B cell (primary cell): ENCODE results near the gene CATSPERD. TPM values are rescaled to one million over a fixed set of nuclear protein-coding genes. Genes with fewer than 3 reads are reported as not detected.

ENCODE experiments used
- ATAC-seq: fragments of 200-7000 bp; cut with Tn5 transposase; one replicate; pipeline ENCODE4 v1.10.0; 2021; ENCODE audit warnings: low read depth, mild to moderate bottlenecking, moderate number of reproducible peaks, moderate library complexity
- CTCF ChIA-PET: fragments of 350-600 bp; sonication (Branson Sonifier 250); formaldehyde crosslinking; loops from one replicate; lab custom pipeline; 2021; ENCODE audit warnings: antibody characterized with exemption, inconsistent platforms; lab: Charles Lee
- POLR2A ChIA-PET: fragments of 350-600 bp; sonication (Branson Sonifier 250); formaldehyde crosslinking; loops from one replicate; lab custom pipeline; 2021; ENCODE audit warnings: antibody characterized with exemption; lab: Charles Lee
- DNase-seq: peaks from one replicate; pipeline ENCODE4 v3.0.0; 2013
- H2AFZ ChIP-seq: 2 replicates; pipeline ENCODE4 v1.6.1; 2012; ENCODE audit warnings: mild to moderate bottlenecking, low read depth, low read length; ENCODE audit not compliant: insufficient read depth, poor library complexity, severe bottlenecking
- H3K27ac ChIP-seq, 2 donors: 1 replicate in 1 of 2; 2 replicates in 1 of 2; pipeline ENCODE4 v1.5.1; 2012 to 2013; ENCODE audit warnings: low read length in 2 of 2, mild to moderate bottlenecking in 2 of 2, moderate library complexity in 1 of 2
- H3K27me3 ChIP-seq, 4 experiments: fragments of 200-600 bp in 1 of 4; sonication (generic) in 1 of 4; replicated peaks in 1 of 4; 1 replicate in 2 of 4; 2 replicates in 2 of 4; pipeline versions ENCODE4 v1.6.1 to v1.7.0; 2013 to 2016; ENCODE audit warnings: low read length in 3 of 4, mild to moderate bottlenecking in 2 of 4, mixed read lengths in 1 of 4, moderate library complexity in 1 of 4; ENCODE audit not compliant: insufficient read depth in 4 of 4, control insufficient read depth in 3 of 4; ENCODE audit errors: control extremely low read depth in 1 of 4
- H3K36me3 ChIP-seq, 2 experiments: replicated peaks in 1 of 2; 1 replicate in 1 of 2; 2 replicates in 1 of 2; pipeline versions ENCODE4 v1.6.1 to v1.7.1; 2013; ENCODE audit warnings: low read length in 1 of 2; ENCODE audit not compliant: insufficient read depth in 2 of 2, control insufficient read depth in 1 of 2; ENCODE audit errors: control extremely low read depth in 1 of 2, extremely low read depth in 1 of 2
- H3K4me1 ChIP-seq, 2 donors: fragments of 200-600 bp in 1 of 2; sonication (generic) in 1 of 2; 1 replicate in 1 of 2; 2 replicates in 1 of 2; pipeline versions ENCODE4 v1.5.1 to v1.6.1; 2013 to 2017; ENCODE audit warnings: low read length in 2 of 2; ENCODE audit not compliant: control insufficient read depth in 2 of 2, insufficient read depth in 2 of 2
- H3K4me2 ChIP-seq: replicated peaks from 2 replicates; pipeline ENCODE3; 2012; ENCODE audit warnings: mild to moderate bottlenecking, low read depth, low read length; ENCODE audit not compliant: poor library complexity, severe bottlenecking
- H3K4me3 ChIP-seq, 5 experiments: fragments of 200-600 bp in 1 of 5; sonication (generic) in 1 of 5; 1 replicate in 3 of 5; 2 replicates in 2 of 5; pipeline versions ENCODE4 v1.5.1 to v1.7.0; 2011 to 2016; ENCODE audit warnings: low read length in 4 of 5, mild to moderate bottlenecking in 4 of 5, low read depth in 2 of 5, control low read depth in 1 of 5, moderate library complexity in 1 of 5; ENCODE audit not compliant: insufficient read depth in 1 of 5; ENCODE audit errors: control extremely low read depth in 1 of 5, extremely low read depth in 1 of 5
- H3K79me2 ChIP-seq: fragments of 200-600 bp; sonication (generic); one replicate; pipeline ENCODE4 v1.6.0; 2016; ENCODE audit warnings: low read length; ENCODE audit not compliant: control insufficient read depth, insufficient read depth
- H3K9ac ChIP-seq: fragments of 200-600 bp; sonication (generic); 2 replicates; pipeline ENCODE4 v1.6.1; 2017; ENCODE audit warnings: mild to moderate bottlenecking, low read length, moderate library complexity
- H3K9me3 ChIP-seq, 3 donors: one replicate each; pipeline versions ENCODE4 v1.6.1 to v1.7.1; 2013; ENCODE audit warnings: low read length in 2 of 3; ENCODE audit not compliant: control insufficient read depth in 2 of 3, insufficient read depth in 1 of 3; ENCODE audit errors: control extremely low read depth in 1 of 3
- H4K20me1 ChIP-seq: 2 replicates; pipeline ENCODE4 v1.6.0; 2012; ENCODE audit warnings: mild to moderate bottlenecking, low read length; ENCODE audit not compliant: insufficient read depth, control insufficient read depth, poor library complexity, severe bottlenecking
- H3K27ac Mint-ChIP-seq: one replicate; pipeline ENCODE4 v1.8.0; 2021; ENCODE audit warnings: mixed read lengths
- H3K27me3 Mint-ChIP-seq: one replicate; pipeline ENCODE4 v1.8.0; 2021; ENCODE audit warnings: mixed read lengths
- H3K4me1 Mint-ChIP-seq: one replicate; pipeline ENCODE4 v1.8.0; 2021; ENCODE audit warnings: mixed read lengths
- H3K4me3 Mint-ChIP-seq: one replicate; pipeline ENCODE4 v1.8.0; 2021; ENCODE audit warnings: mixed read lengths
- H3K9me3 Mint-ChIP-seq: one replicate; pipeline ENCODE4 v1.8.0; 2022; ENCODE audit warnings: mixed read lengths; ENCODE audit not compliant: insufficient read depth
- EZH2 ChIP-seq: IDR thresholded peaks from 2 replicates; pipeline ENCODE4 v1.6.1; 2012; ENCODE audit warnings: borderline replicate concordance, low read depth, mild to moderate bottlenecking, moderate library complexity, low read length; ENCODE audit not compliant: insufficient read depth, poor library complexity, severe bottlenecking
- WGBS: methylation state at CpG from one replicate; pipeline ENCODE4 v1.1.5; 2013; ENCODE audit warnings: missing lambda C conversion rate; ENCODE audit not compliant: insufficient coverage; 5-methylcytosine and 5-hydroxymethylcytosine counted together
- intact Hi-C: fragments of 100-400 bp; cut with micrococcal nuclease; formaldehyde crosslinking; loops from one replicate; pipeline ENCODE4 v1.10.0; 2022
- polyA plus RNA-seq: library from polyadenylated mRNA; depleted of rRNA; stranded (reverse); fragments of >200 nt; gene quantifications from 2 replicates; pipeline ENCODE4 v1.2.3, GENCODE V29; 2012
- total RNA-seq, 2 donors: library from RNA; stranded (reverse); fragments of 120-200 nt in 1 of 2; gene quantifications; 1 replicate in 1 of 2; 2 replicates in 1 of 2; pipeline versions ENCODE4 v1.2.3 to v1.2.4, GENCODE V29; 2013 to 2022
- TF ChIP-seq, protein P1 (sequence below): fragments of 200-600 bp; IDR thresholded peaks from one replicate; pipeline ENCODE4 v1.8.0; 2022; ENCODE audit warnings: antibody characterized with exemption, mild to moderate bottlenecking

Gene CATSPERD
- total and polyA plus RNA-seq, 2 donors (not counting 1 experiment from before 2014, with no cell fraction given) = not detected

- Histone ChIP-seq H3K36me3 (peaks cover 0 to 6% of the 10 kb centered on the region in 2 experiments), H3K9ac (peak overlapping the region; percentile 92), H3K4me1 (peaks cover 12 to 26% of the 10 kb centered on the region in 2 donors), H3K27ac (peak overlapping the region; percentile 87 to 98), H3K4me3 (peak overlapping the region; percentile 72 to 95 (median 84)), H3K4me2 (peak overlapping the region; percentile 94), H3K79me2 (peaks cover 47% of the 10 kb centered on the region), H3K27me3 (no peaks in the 10 kb centered on the region), H4K20me1 (peaks cover 26% of the 10 kb centered on the region), H2AFZ (peak overlapping the region; percentile 88), H3K9me3 (peaks cover 0 to 8% (median 0%) of the 10 kb centered on the region in 3 donors)
- POLR2A ChIA-PET = interaction anchor here (1.2 to 2.4 kb wide), 6 partner anchors 30 to 995 kb away, joined by 4 to 10 read pairs (median 4); partner anchors contain the start of genes DPP9, RPL36, SAFB and SAFB2
- WGBS = under 1% methylated on average over 58 of the region's 58 CpGs
- no peaks in the 10 kb centered on the region for H3K9me3 Mint-ChIP-seq
- intact Hi-C loops = no loop called here
- TF ChIP-seq EZH2 = no peak
- TF ChIP-seq, protein P1, sequence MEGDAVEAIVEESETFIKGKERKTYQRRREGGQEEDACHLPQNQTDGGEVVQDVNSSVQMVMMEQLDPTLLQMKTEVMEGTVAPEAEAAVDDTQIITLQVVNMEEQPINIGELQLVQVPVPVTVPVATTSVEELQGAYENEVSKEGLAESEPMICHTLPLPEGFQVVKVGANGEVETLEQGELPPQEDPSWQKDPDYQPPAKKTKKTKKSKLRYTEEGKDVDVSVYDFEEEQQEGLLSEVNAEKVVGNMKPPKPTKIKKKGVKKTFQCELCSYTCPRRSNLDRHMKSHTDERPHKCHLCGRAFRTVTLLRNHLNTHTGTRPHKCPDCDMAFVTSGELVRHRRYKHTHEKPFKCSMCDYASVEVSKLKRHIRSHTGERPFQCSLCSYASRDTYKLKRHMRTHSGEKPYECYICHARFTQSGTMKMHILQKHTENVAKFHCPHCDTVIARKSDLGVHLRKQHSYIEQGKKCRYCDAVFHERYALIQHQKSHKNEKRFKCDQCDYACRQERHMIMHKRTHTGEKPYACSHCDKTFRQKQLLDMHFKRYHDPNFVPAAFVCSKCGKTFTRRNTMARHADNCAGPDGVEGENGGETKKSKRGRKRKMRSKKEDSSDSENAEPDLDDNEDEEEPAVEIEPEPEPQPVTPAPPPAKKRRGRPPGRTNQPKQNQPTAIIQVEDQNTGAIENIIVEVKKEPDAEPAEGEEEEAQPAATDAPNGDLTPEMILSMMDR = no peak
- peak overlapping the region; percentile 99 for H3K27ac Mint-ChIP-seq
- ATAC-seq (no peak), DNase-seq (no peak)
- CTCF ChIA-PET = interaction anchor here (1.7 to 4.2 kb wide), 2 partner anchors 29 to 33 kb away, joined by 10 to 31 read pairs; partner anchors contain the start of gene RPL36
- H3K27me3 Mint-ChIP-seq = no peaks in the 10 kb centered on the region
- peaks cover 27% of the 10 kb centered on the region for H3K4me1 Mint-ChIP-seq
- peak overlapping the region; percentile 95 for H3K4me3 Mint-ChIP-seq
These were observed 1.0 kb upstream of the CATSPERD start for GRCh38 chr19:5719274-5719960.

GRCh38 chr19:5727453-5728050, 7.1 kb downstream of the CATSPERD start:
- H2AFZ ChIP-seq = no peak overlapping the region
- H3K79me2 ChIP-seq = no peaks in the 10 kb centered on the region
- H3K27me3 Mint-ChIP-seq = peaks cover 10% of the 10 kb centered on the region
- no peak overlapping the region for H3K27ac Mint-ChIP-seq
- WGBS = 92% methylated on average over 2 of the region's 4 CpGs
- no peak overlapping the region for H3K27ac ChIP-seq
- H3K4me1 ChIP-seq = no peaks in the 10 kb centered on the region
- DNase-seq (no peak), ATAC-seq (no peak)
- no peaks in the 10 kb centered on the region for H3K4me1 Mint-ChIP-seq
- POLR2A ChIA-PET = no interaction called here
- no peak for TF ChIP-seq EZH2
- TF ChIP-seq, protein P1 = no peak
- H4K20me1 ChIP-seq = no peaks in the 10 kb centered on the region
- H3K9ac ChIP-seq = no peak overlapping the region
- H3K9me3 ChIP-seq = peaks cover 0 to 4% (median 0%) of the 10 kb centered on the region in 3 donors
- no peak overlapping the region for H3K4me2 ChIP-seq
- CTCF ChIA-PET = no interaction called here
- intact Hi-C loops = no loop called here
- H3K27me3 ChIP-seq = no peaks in the 10 kb centered on the region
- H3K4me3 Mint-ChIP-seq = no peak overlapping the region
- H3K9me3 Mint-ChIP-seq = no peaks in the 10 kb centered on the region
- H3K4me3 ChIP-seq = no peak overlapping the region
- no peaks in the 10 kb centered on the region for H3K36me3 ChIP-seq
